Muscle of back (tissue), 11 donors: ENCODE data around the gene METTL24. TPM values are rescaled to one million over a fixed set of nuclear protein-coding genes. Genes with fewer than 3 reads are reported as not detected.

Source experiments
- DNase-seq, 3 donors: peaks; one replicate each; pipeline versions ENCODE4 v3.0.0 to v3.0.0-alpha.2; 2013
- polyA plus RNA-seq, 10 donors: library from polyadenylated mRNA; unstranded; fragments of 120-200 nt; gene quantifications; one replicate each; pipeline ENCODE4 v1.2.1, GENCODE V29; 2013; ENCODE audit not compliant: insufficient read length in 10 of 10

The METTL24 gene
- polyA plus RNA-seq, 10 donors, result 0.31 to 1.3 (median 0.89) TPM

DNA sequence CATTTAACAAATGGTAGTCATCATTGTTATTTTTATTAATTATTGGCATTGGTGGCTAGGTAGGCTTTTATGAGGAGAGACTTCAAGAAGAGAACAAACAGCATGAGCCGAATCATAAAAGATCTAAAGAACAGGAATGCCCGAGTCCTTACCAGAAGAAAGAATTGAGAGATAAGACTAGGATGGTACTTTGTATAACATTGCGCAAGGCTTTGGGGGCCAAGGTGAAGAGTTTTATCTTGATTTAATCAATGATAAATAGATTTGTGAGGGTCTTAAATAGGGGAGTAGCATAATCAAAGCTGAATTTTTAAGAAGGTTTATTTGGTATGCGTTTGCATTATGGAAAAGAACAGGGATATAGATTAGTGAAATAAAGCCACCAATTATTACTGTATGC lies 162.5 kb downstream of the METTL24 start:
- no peak for DNase-seq

Other genes starting within 250 kb of the METTL24 start
- gene WASF1, start 178.7 kb downstream of the METTL24 start, polyA plus RNA-seq, result 10 to 100 TPM in 6 of 10 donors, 1 to 10 TPM in 4; 7.0 to 13.7 (median 10.8) TPM
- gene CDC40, start 177.9 kb downstream of the METTL24 start, polyA plus RNA-seq, result 10 to 100 TPM; 10.1 to 17.6 (median 15.8) TPM
- 1 to 10 TPM in 1 of 10 donors, under 1 TPM in 8, not detected in 1; 0.12 to 1.9 (median 0.44) TPM for gene DDO, start 57.2 kb upstream of the METTL24 start, polyA plus RNA-seq
- under 1 TPM in 7 of 10 donors, not detected in 3; 0.11 to 0.59 (median 0.43) TPM for gene SLC22A16, start 118.3 kb upstream of the METTL24 start, polyA plus RNA-seq